ENCODE data around the gene COMMD3. TPM values are rescaled to one million over a fixed set of nuclear protein-coding genes. Genes with fewer than 3 reads are reported as not detected.

Gene COMMD3
- total RNA-seq, 4 donors from 2014 or later = 34.5 to 113 (median 51.9) TPM

DNA sequence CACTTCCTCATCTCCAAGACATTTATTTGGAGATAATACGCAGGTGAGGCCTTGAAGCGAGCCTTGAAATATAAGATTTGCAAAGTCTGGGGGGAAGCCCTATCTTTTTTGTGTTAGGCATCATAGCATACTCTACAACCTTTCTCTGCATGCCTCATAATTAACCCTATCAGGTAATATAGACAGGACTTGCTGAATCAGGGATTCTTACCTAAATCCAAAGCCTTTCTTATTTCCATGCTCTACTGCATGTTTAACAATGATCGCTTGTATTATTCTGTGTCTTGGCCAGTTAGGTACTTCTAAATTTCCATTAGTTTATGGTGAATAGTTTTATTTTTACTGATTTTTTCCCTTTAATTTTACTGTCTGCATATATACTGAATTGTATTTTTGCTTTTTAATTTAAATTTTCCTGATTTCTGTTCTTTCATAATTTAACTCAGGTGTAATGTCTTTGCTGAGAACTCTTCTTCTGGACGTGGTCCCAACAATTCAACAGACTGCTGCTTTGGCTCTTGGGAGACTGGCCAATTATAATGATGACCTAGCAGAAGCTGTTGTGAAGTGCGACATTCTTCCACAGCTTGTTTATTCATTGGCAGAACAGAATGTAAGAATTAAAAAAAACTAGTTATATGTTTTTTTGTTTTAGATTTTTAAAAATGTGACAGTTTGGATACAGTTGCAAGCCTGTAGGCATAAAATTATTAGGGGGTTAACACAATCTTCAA lies 48.4 kb downstream of the COMMD3 start:
- intact Hi-C loops (cut with DNase I; ENCODE audit: low total_unique reads) = no loop called here
- no peak for DNase-seq (ENCODE audit: low spot score in 2 of 2)
- WGBS, 2 donors = 88 to 92% methylated on average over 5 of the region's 5 CpGs
- H3K4me3 ChIP-seq (ENCODE audit: low read depth, poor library complexity, severe bottlenecking) = no peak overlapping the region
- TF ChIP-seq, protein P1, sequence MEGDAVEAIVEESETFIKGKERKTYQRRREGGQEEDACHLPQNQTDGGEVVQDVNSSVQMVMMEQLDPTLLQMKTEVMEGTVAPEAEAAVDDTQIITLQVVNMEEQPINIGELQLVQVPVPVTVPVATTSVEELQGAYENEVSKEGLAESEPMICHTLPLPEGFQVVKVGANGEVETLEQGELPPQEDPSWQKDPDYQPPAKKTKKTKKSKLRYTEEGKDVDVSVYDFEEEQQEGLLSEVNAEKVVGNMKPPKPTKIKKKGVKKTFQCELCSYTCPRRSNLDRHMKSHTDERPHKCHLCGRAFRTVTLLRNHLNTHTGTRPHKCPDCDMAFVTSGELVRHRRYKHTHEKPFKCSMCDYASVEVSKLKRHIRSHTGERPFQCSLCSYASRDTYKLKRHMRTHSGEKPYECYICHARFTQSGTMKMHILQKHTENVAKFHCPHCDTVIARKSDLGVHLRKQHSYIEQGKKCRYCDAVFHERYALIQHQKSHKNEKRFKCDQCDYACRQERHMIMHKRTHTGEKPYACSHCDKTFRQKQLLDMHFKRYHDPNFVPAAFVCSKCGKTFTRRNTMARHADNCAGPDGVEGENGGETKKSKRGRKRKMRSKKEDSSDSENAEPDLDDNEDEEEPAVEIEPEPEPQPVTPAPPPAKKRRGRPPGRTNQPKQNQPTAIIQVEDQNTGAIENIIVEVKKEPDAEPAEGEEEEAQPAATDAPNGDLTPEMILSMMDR (IDR thresholded peaks at IDR 0.05) = no peak
- no peak for TF ChIP-seq POLR2A (IDR thresholded peaks at IDR 0.05)

DNA sequence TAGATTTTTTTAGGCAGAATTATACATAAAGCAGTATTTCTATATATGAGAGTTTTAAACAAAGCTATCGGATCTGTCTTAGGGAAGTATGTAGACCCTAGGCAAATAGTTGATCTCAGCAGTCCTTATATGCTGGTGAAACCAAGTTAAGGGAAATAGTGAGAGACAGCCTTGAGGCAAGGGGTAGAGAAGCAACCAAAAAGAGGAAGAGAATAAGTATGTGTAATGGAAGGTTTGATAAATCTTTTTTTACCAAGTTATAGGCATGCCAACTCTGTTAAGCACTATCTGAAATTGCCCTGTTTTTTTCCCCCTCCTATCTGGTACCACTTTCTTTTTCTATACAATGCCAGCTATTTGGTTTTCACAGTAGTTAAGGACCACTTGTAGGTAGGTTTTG lies 49.0 kb downstream of the COMMD3 start:
- no peak for TF ChIP-seq POLR2A (IDR thresholded peaks at IDR 0.05)
- TF ChIP-seq, protein P1 (IDR thresholded peaks at IDR 0.05) = no peak
- WGBS, 2 donors = 86 to 87% methylated on average over 1 of the region's 1 CpG

DNA sequence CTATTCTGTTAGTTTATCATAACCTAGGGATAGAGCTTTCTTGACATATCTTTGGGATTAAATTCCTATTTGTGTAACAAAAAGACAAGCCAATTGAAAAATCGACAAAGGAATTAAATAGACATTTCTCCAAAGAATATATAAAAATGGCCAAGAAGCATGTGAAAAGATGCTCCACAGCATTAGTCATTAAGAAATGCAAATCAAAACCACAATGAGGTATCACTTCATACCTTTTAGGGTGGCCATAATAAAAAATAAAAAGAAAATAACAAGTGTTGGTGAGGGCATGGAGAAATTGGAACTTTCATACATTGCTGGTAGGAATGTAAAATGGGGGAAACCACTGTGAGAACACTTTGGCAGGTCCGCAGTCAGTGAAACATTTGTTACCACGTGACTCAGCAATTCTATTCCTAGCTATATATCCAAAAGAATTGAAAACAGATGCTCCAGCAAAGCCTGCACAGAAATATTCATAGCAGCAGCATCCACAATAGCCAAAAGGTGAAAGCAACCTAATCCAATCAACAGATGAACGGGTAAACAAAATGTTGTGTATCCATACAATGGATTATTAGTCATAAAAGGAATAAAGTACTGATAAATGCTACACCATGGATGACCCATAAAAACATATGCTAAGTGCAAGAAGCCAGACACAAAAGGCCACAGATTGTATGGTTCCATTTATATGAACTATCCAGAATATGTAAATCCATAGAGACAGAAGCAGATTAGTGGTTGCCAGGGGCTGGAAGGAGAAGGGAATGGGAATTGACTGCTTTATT lies 49.7 kb downstream of the COMMD3 start:
- intact Hi-C loops (cut with DNase I; ENCODE audit: low total_unique reads) = no loop called here
- no peak for TF ChIP-seq POLR2A (IDR thresholded peaks at IDR 0.05)
- TF ChIP-seq, protein P1 (IDR thresholded peaks at IDR 0.05) = no peak
- WGBS, 2 donors = 75 to 79% methylated on average over 4 of the region's 4 CpGs
- H3K4me3 ChIP-seq (ENCODE audit: low read depth, poor library complexity, severe bottlenecking) = no peak overlapping the region
- DNase-seq (ENCODE audit: low spot score in 2 of 2) = no peak

More for the DNA sequence above, 49.0 kb downstream of the COMMD3 start:
- intact Hi-C loops (cut with DNase I; ENCODE audit: low total_unique reads) = no loop called here
- no peak for DNase-seq (ENCODE audit: low spot score in 2 of 2)
- no peak overlapping the region for H3K4me3 ChIP-seq (ENCODE audit: low read depth, poor library complexity, severe bottlenecking)

DNA sequence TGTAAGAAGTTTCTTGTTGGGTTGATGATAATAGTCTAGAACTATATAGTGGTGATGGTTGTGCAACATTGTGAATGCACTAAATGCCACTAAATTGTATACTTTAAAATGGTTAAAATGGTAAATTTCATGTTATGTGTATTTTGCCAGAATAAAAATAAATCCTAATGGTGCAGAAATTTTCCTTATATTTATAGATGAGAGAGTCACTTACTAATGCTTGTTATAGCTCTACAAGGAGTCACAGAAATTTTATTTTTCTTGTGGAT lies 50.2 kb downstream of the COMMD3 start:
- no peak for DNase-seq (ENCODE audit: low spot score in 2 of 2)
- TF ChIP-seq, protein P1 (IDR thresholded peaks at IDR 0.05) = no peak
- no peak for TF ChIP-seq POLR2A (IDR thresholded peaks at IDR 0.05)
- intact Hi-C loops (cut with DNase I; ENCODE audit: low total_unique reads) = no loop called here
- no peak overlapping the region for H3K4me3 ChIP-seq (ENCODE audit: low read depth, poor library complexity, severe bottlenecking)

DNA sequence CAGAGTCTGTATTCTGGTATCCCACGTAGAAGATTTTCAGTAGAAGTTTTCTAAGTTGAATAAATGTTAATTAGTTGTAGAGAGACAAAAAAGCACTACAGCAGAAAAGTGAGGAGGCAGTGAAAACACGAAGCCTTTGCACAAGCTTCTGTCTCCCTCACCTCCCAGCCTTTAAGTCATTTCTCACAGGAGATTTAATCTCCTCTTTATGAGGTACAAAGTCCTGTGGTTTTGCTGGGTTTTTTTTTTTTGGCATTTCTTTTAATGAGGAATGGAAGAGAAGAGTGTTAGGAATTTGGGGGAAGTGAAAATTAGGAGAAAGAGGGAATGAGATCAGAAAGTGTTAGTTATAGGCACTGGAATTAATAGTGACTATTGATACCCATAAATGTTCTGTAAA lies 50.6 kb downstream of the COMMD3 start:
- no peak overlapping the region for H3K4me3 ChIP-seq (ENCODE audit: low read depth, poor library complexity, severe bottlenecking)
- no peak for DNase-seq (ENCODE audit: low spot score in 2 of 2)
- TF ChIP-seq POLR2A (IDR thresholded peaks at IDR 0.05) = no peak
- TF ChIP-seq, protein P1 (IDR thresholded peaks at IDR 0.05) = no peak
- WGBS, 2 donors = 62 to 69% methylated on average over 2 of the region's 2 CpGs
- intact Hi-C loops (cut with DNase I; ENCODE audit: low total_unique reads) = no loop called here
